GM19372 (cell line): Measurements from ENCODE around the gene TBL2.
"Not testable (repeated sequence)": the region's sequence is repeated elsewhere in the genome, so short reads cannot be mapped to it uniquely, and the experiment has no call there.

Source experiments
- ATAC-seq: cut with Tn5 transposase; IDR thresholded peaks from one replicate; pipeline ENCODE4 v1.9.1; 2021; ENCODE audit warnings: mild to moderate bottlenecking, low read depth, moderate library complexity; ENCODE audit not compliant: unreplicated experiment

TBL2 gene

DNA sequence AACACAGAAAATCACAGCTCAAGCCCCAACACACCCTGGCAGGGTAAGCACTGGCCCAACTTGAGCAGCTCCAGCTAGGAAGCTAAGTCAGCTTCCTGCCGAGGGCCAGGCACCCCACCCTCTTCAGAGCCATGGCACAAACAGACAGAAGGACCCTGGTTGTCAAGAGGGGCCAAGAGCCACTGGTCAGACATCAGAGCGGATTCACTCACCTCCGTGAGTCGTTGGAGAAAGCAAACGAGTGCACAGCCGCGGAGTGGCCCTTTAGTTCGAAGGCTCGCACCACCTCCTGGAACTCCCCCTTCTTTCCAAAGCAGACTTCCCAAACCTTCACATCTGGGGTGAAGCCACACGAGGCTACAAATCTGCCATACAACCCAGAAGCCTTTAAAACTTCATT, 7.4 kb downstream of the TBL2 start:
- no peak for ATAC-seq

DNA sequence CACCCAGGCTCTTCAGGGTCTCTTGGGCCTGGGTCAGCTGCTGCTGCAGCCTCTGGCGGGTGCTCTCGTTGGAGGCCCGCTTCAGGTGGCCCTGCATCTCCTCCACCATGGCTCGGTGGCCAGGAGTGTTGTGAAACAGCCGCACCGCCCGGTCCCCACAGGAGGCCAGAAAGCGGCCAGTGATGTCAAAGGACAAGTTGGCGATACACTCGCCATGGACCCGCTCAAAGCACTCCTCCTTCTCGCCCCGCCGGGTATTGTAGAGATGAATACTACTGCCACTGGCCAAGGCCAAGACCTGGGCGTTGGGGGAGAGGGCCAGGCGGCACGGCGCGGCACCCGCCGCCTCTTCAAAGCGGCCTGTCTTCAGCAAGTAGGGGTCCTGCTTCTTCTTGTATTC, 7.9 kb downstream of the TBL2 start:
- no peak for ATAC-seq

DNA sequence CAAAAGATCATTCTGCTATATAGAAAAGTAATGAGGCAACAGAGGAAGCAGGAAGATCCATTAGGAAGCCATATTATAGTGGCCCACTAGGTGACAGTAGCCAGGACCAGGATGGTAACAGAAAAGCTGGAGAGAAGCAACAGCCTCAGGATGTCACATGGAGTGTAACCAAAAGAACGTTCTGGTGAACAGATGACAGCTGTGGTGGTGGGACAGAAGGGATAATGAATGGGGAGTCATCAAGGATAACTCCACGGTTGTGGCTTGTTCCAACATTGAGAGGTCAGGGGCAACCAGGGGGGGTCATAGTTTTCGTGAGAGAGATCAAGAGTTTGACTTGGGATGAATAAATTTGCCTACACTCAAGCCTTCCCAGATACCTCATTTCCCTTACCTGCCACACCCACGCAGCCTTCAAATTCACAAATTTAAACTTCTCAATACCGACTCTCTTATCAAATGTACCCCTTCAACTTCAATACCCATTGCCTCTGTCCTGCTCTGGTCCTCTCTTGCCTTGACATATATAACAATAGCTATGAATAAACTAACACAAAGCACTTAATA, 9.3 kb downstream of the TBL2 start:
- ATAC-seq = no peak

DNA sequence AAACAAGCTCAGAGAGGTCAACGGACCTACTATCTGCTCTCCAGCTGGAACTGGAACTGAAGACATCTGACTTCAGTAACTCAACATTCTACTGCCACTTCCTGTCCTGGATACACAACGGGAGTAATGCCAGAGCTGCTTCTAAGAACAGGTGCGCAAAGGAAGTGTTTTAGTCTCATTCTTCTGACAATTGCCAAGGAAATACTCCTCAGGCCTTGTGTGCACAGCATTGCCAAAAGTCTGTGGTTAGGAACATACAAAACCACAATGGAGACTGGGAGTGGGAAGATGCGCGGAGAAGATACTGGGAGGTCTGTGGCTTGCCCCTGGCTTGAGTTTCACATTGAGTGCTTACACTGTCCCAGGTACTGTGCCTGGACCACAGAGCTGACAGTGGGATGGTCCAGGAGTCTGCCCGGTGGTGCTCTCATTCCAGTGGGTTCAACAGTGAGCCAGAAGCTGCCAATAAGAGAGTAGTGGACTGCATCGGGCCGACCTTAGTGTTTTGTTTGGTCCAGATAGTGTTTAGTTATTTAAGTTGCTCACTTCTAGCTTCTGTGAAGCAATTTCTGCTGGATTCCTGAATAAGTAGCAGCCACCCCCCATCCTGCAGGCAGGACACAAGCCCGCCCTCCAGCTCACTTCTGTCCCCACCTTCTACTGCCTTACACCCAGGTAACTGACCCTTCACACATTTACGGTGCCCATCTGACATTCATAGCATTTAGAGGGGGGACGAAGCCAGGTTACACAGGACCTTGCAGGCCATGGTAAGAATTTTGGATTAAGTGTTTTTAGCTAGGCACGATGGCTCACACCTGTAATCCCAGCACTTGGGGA, 10.3 kb downstream of the TBL2 start:
- no peak for ATAC-seq

DNA sequence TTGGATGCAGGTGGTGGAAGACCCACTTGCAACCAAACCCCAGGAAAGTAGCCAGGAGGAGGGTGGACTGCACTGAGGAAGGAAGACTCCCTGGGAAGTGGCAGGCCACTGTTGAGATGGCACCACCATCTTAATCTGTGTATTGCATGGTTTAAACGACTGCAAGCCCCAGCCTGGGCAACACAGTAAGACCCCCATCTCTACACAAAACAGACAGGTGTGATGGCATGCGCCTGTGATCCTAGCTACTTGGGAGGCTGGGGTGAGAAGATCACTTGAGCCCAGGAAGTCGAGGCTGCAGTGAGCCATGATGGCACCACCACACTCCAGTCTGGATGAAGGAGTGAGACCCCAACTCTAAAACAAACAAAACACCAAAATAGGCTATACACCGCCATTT, 11.2 kb downstream of the TBL2 start:
- no peak for ATAC-seq

DNA sequence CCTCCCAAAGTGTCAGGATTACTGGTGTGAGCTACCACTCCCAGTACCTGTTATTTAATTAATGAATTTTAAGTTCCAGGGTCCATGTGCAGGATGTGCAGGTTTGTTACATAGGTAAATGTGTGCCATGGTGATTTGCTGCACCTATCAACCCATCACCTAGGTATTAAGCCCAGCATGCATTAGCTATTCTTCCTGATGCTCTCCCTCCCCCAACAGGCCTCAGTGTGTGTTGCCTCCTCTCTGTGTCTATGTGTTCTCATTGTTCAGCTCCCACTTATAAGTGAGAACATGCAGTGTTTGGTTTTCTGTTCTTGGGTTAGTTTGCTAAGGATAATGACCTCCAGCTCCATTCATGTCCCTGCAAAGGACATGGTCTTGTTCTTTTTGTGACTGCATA, 11.9 kb downstream of the TBL2 start:
- not testable (repeated sequence) for ATAC-seq

DNA sequence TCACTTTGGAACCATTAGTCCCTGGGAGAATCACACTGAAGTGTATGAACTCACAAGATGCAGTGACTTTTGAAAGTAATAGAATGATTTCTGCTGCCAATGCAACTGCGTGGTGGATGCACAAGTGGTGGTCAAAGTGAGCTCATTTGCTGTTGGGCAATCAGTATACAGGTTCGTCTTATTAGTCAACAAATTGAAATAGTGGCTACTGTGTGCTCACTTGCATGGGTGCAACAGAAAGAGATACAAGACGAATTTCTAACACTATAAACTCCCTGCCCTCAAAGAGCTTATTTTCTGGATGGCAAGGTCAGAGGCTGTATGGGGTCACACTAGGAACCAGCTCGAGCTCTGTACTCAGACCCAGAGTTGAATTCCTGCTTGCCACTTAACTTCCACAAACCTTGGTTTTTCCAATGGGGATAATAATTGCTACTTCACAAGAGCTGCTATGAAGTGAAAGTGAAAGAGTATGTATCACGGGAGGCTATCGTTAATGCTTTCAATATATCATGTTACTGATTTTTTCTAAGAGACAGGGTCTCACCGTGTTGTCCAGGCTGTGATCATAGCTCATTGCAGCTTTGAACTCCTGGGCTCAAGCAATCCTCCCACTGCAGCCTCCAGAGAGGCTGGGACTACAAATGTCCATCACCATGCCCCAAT, 12.6 kb downstream of the TBL2 start:
- no peak for ATAC-seq

DNA sequence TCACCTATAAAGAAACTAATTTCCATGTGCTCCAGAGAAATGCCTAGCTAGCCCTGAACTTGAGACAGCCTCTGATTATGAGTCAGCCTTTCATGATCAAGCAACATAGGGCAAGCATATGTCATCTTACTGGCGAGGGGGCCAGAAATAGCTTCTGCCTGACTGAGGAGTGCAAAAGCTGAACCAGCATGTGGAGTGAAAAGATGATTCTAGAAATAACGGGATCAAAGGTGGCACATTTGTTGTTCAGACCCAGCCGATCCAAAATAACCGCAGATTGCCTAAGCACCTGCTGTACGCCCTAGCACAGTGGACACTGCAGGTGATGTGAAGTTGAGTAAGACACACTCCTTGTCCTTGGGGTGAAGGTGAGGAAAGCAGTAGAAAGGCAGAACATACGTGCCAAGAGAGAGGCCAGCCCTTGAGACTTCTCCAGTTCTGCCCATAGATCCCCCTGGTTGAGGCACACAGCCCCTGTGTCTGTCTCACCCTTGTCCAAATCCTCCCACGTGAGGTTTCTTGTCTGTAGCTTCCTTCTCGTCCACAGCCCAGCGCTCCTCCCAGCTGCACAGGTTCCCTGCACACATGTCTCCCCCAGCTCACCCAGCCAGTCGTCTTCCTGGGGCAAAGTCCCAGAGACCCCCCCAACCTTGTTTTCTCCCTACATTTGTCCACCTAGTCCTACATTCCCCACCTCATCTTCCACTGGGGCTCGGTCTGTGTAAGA, 18.1 kb downstream of the TBL2 start:
- ATAC-seq = no peak

DNA sequence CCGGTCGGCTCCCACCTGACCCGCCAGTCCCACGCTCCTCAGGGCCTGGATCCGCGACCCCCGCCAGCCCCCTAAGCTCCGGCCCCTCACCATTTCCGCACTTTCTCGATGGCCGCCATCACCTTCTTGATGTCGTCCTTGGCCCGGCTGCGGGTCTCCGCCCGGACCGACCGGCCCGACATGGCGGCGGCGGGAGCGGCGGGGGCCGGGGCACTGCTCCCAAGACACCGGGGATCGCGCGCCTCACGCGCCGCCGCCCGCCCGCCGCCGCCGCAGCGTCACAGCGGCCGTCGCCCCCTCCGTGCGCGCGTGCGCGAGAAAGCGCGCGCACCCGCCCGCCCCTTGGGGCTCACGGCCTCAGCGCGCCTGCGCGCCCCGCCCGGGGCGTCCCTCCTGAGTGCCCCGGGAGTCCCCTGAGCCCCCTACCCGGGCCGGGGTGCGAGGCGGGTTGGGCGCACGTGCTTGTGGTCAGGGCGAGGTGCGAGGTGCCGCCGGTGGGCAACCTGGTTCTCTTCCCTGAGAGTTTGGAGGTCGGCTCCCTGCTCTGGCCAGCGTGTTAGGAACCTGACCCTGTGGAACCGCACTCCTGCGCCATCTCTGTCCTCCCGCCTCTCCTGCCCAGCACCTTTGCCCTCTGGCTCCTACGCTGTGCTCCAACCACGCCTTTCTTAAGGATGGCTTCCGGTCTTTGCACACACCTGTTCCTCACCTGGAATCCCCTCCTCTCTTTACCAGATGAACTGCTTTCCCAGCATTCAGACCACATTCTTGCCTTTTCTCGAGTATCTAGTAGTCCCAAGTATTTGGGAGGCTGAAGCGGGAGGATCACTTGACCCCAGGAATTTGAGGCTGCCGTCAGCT, 20.8 kb downstream of the TBL2 start, which contains the start of gene BCL7B:
BCL7B (minus strand) TSS at position 294 of the 861 bp plus-strand sequence; CDS start at position 182, 112 bp downstream.
- peak; percentile 53 for ATAC-seq

DNA sequence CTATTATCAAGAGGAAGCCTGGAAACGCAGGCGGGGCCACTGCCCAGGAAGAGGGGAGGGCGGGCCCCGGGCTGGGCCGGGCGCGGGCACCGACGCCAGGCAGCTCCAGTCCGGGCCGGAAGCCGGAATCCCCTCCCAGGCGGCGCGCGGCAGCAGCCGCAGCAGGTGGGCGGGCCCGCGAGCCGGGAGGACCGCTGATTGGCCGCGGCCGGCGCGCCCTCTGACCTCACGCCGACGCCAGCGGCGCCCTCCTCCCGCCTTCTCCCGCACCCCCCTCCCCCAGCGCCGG, 21.3 kb downstream of the TBL2 start:
- peak; percentile 88 for ATAC-seq

DNA sequence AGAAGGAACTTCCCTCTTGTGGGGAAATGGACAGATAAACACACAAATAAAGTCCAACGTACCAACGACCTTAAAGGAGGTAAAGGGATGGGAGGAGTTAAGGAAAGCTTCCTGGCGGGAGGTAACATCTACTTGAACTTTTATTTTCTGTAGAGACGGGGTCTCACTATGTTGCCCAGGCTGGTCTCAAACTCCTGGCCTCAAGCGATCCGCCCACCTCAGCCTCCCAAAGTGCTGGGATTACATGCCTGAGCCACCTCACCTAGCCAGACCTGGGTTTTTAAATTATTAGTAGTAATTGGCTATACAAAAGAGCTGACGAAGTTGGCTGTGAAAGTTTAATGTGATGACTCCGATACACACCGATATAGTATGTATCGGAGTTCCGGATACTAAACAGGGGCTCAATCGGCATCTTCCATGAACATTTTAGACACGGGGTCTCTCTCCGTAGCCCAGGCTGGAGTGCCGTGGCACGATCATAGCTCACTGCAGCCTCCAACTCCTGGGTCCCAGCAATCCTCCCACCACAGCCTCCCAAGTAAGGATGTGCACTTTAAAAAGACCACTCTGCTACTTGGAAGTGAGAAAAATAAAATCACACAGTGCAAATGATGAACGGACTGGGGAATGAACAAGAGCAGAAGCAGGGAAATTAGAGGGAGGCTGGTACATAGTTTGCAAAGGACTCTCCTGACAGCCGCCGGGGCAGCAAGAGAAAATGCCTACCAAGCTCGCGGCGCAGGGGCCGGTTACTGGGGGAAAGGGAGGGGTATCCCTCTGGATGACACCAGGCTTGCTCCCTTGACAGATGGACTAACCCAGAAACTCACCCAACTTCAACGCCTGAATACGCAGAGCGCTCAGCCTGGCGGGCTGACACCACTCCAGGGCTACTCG, 21.9 kb downstream of the TBL2 start:
- no peak for ATAC-seq

DNA sequence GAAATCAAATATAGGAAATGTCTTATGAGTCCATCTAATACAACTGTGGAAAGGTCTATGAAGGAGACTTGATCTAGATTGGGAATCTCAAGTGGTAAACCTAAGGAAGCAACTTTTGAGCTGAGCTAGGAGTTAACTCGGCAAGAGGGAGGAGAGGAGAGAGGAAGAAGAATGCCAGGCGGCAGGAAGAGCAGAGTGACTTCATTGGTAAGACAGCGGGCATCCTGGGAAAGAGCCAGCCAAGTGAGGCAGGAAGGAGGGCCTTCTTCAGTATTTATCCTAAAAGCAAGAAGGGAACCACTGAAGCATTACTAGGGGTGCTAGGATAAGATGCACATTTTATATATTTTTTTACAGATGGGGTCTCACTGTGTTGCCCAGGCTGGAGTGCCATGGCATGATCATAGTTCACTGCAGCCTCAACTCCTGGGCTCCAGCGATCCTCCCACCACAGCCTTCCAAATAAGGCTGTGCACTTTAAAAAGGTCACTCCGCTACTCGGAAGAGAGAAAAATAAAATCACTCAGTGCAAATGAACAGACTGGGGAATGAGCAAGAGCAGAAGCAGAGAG, 22.9 kb downstream of the TBL2 start:
- no peak for ATAC-seq

DNA sequence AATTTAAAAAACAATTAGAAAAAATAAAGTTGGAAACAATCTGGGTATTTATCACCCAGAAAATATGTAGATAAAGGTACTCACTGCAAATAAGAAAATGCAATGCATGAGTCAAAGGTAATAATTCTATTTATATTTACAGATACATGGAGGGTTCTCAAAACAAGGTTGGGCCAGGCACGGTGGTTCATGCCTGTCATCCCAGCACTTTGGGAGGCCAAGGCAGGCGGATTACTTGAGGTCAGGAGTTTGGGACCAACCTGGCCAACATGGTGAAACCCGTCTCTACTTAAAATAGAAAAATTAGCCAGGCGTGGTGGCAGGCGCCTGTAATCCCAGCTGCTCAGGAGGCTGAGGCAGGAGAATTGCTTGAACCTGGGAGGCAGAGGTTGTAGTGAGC, 28.3 kb downstream of the TBL2 start:
- ATAC-seq = not testable (repeated sequence)

DNA sequence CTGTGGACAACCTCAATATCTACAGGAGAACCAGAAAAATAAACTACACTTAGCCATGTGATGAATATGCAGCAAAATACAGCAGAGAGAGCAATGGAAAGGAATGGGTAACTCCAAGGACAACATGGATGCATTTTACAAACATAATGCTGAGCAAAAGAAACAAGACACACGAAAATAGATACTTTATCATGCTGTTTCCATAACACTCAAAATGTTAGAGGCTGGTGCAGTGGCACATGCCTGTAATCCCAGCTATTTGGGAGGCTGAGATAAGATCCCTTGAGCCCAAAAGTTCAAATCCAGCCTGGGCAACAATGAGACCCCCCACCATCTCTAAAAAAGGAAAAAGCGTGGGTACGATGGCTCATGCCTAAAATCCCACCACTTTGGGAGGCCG, 29.2 kb downstream of the TBL2 start:
- ATAC-seq = no peak

DNA sequence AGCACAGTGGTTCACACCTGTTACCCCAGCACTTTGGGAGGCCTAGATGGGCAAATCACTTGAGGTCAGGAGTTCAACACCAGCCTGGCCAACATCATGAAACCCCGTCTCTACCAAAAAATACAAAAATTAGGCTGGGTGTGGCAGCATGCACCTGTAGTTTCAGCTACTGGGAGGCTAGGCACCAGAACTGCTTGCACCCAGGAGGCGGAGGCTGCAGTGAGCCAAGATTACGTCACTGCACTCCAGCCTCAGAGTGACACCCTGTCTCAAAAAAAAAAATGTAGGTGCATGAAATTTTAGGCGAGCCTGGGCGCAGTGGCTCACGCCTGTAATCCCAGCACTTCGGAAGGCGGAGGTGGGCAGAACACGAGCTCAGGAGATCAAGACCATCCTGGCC, 30.5 kb downstream of the TBL2 start:
- no peak for ATAC-seq

DNA sequence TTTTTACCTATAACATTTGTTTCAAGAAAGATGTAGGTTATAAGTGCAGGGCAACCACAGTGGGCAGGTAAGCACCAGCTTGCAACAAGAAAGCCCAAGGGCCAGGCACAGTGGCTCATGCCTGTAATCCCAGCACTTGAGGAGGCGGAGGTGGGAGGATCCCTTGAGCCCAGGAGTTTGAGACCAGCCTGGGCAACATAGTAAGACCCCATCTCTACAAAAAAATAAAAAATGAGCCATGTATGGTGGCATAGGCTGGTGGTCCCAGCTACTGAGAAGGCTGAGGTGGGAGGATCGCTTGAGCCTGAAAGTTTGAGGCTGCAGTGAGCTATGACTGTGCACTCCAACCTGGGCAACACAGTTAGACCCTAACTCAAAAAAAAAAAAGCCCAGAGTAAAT, 33.7 kb downstream of the TBL2 start:
- ATAC-seq = no peak

DNA sequence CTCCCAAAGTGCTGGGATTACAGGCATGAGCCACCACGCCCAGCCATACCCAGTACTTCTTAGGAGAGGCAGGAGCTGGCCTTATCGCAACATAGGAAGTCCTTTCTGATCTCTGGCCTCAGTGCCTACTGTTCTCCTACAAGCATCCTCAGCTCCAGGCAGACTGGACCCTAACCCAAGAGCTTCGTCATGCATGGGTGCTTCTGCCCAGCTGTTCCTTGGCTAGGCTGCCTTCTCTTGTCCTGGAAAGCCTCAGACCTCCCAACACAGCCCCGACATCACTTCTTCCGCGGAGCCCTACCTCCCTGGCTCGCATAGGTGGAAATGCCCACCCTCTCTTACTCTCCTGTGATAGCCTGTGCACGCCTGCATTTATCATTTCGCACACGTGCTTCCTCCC, 36.7 kb downstream of the TBL2 start:
- no peak for ATAC-seq

DNA sequence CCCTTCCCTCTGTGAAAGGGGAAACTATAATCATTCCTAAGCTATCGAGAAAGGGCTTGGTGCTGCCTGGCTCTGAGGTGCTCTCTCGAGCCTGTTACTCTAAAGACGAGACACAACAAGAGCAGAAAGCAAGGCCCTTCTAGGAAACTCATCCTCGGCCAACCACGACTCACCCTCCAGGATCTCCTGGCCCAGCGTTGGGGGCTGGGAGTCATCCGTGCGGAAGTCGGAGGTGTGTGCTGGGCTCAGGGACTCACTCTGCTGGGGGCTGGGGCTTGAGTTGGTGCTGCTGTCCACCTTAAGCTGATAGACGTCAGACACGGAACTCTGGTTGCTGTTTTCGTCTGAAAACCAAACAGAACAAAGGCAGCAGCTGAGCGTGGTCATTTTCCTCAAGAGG, 38.7 kb downstream of the TBL2 start:
- no peak for ATAC-seq

DNA sequence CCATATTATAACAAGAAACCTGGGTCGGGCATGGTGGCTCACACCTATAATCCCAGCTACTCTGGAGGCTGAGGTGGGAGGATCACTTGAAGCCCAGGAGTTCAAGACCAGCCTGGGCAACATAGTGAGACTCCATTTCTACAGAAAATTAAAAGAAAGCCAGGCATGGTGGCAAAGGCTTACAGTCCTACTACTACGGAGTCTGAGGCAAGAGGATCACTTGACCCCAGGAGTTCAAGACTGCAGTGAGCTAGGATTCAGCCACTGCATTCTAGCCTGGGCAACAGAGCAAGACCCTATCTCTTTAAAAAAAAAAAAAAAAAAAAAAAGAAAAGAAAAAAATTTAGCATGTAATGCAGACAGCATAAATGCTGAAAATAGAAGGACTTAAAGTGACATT, 39.9 kb downstream of the TBL2 start:
- ATAC-seq = not testable (repeated sequence)
